Chondrocyte (in vitro differentiated cells): ENCODE data around the gene NSD2. TPM values are rescaled to one million over a fixed set of nuclear protein-coding genes. Genes with fewer than 3 reads are reported as not detected.
"Not testable (repeated sequence)": the region's sequence is repeated elsewhere in the genome, so short reads cannot be mapped to it uniquely, and the experiment has no call there.

Experiments
- DNase-seq: peaks from one replicate; pipeline ENCODE4 v3.0.0; 2021; ENCODE audit warnings: mixed read lengths, low spot score
- H3K27ac Mint-ChIP-seq: one replicate; pipeline ENCODE4 v1.8.0; 2021; ENCODE audit warnings: mild to moderate bottlenecking, moderate library complexity, mixed read lengths; ENCODE audit not compliant: unreplicated experiment
- H3K27me3 Mint-ChIP-seq: 2 replicates; pipeline ENCODE4 v1.8.0; 2021; ENCODE audit warnings: low read depth, mixed read lengths
- H3K36me3 Mint-ChIP-seq: 2 replicates; pipeline ENCODE4 v1.8.0; 2021; ENCODE audit warnings: low read depth, mixed read lengths
- H3K4me1 Mint-ChIP-seq: 2 replicates; pipeline ENCODE4 v1.8.0; 2021; ENCODE audit warnings: low read depth, mild to moderate bottlenecking, mixed read lengths
- H3K4me3 Mint-ChIP-seq: one replicate; pipeline ENCODE4 v1.8.0; 2021; ENCODE audit warnings: mild to moderate bottlenecking, moderate library complexity, mixed read lengths; ENCODE audit not compliant: unreplicated experiment
- H3K9me3 Mint-ChIP-seq: 2 replicates; pipeline ENCODE4 v1.8.0; 2021; ENCODE audit warnings: low read depth, mixed read lengths
- CTCF ChIP-seq: fragments of 200-600 bp; sonication (generic); IDR thresholded peaks from 2 replicates; pipeline ENCODE4 v1.5.0; 2021; ENCODE audit warnings: antibody characterized with exemption, mild to moderate bottlenecking, moderate library complexity
- total RNA-seq: library from RNA; stranded (reverse); gene quantifications from 3 replicates; pipeline ENCODE4 v1.2.1, GENCODE V29; 2021

Gene NSD2
- total RNA-seq, 1 donor from 2014 or later, result 53.5 TPM

GRCh38 chr4:1996866-1997611, 125.8 kb downstream of the NSD2 start:
- TF ChIP-seq CTCF, result no peak
- no peak overlapping the region for H3K4me3 Mint-ChIP-seq
- no peak overlapping the region for H3K27ac Mint-ChIP-seq
- H3K4me1 Mint-ChIP-seq, result peaks cover 10% of the 10 kb centered on the region
- no peaks in the 10 kb centered on the region for H3K27me3 Mint-ChIP-seq
- peaks cover 33% of the 10 kb centered on the region for H3K36me3 Mint-ChIP-seq
- H3K9me3 Mint-ChIP-seq, result peaks cover 32% of the 10 kb centered on the region
- no peak for DNase-seq

- Mint-ChIP-seq H3K4me1 (peaks cover 10% of the 10 kb centered on the region), H3K27ac (no peak overlapping the region), H3K9me3 (peaks cover 32% of the 10 kb centered on the region), H3K4me3 (no peak overlapping the region), H3K36me3 (peaks cover 33% of the 10 kb centered on the region), H3K27me3 (no peaks in the 10 kb centered on the region)
- TF ChIP-seq CTCF, result no peak
- no peak for DNase-seq
Observed at GRCh38 chr4:1997712-1998111, 126.5 kb downstream of the NSD2 start.

GRCh38 chr4:1998296-1998695, 127.1 kb downstream of the NSD2 start:
- DNase-seq, result no peak
- Mint-ChIP-seq H3K36me3 (peaks cover 36% of the 10 kb centered on the region), H3K27ac (no peak overlapping the region), H3K9me3 (peaks cover 32% of the 10 kb centered on the region), H3K27me3 (no peaks in the 10 kb centered on the region), H3K4me1 (peaks cover 10% of the 10 kb centered on the region), H3K4me3 (no peak overlapping the region)
- no peak for TF ChIP-seq CTCF

GRCh38 chr4:1999308-1999707, 128.1 kb downstream of the NSD2 start:
- H3K36me3 Mint-ChIP-seq, result peaks cover 38% of the 10 kb centered on the region
- not testable (repeated sequence) for H3K27ac Mint-ChIP-seq, H3K4me3 Mint-ChIP-seq, DNase-seq, H3K27me3 Mint-ChIP-seq
- peaks cover 10% of the 10 kb centered on the region for H3K4me1 Mint-ChIP-seq
- peaks cover 32% of the 10 kb centered on the region for H3K9me3 Mint-ChIP-seq

- not testable (repeated sequence) for H3K27ac Mint-ChIP-seq, H3K4me3 Mint-ChIP-seq, H3K27me3 Mint-ChIP-seq, DNase-seq
- Mint-ChIP-seq H3K9me3 (peaks cover 24% of the 10 kb centered on the region), H3K36me3 (peaks cover 32% of the 10 kb centered on the region), H3K4me1 (peaks cover 28% of the 10 kb centered on the region)
Observed at GRCh38 chr4:2003361-2003760, 132.2 kb downstream of the NSD2 start.

- no peak for TF ChIP-seq CTCF
- no peaks in the 10 kb centered on the region for H3K9me3 Mint-ChIP-seq
- H3K27ac Mint-ChIP-seq, result no peak overlapping the region
- H3K4me1 Mint-ChIP-seq, result peaks cover 24% of the 10 kb centered on the region
- peaks cover 7% of the 10 kb centered on the region for H3K36me3 Mint-ChIP-seq
- no peak for DNase-seq
- H3K4me3 Mint-ChIP-seq, result peak overlapping the region; percentile 16
- H3K27me3 Mint-ChIP-seq, result no peaks in the 10 kb centered on the region
Observed at GRCh38 chr4:2006367-2006766, 135.2 kb downstream of the NSD2 start.
